Umbilical cord (tissue), 2 donors: Measurements from ENCODE around the gene HCFC1. TPM values are rescaled to one million over a fixed set of nuclear protein-coding genes. Genes with fewer than 3 reads are reported as not detected.

Source experiments
- DNase-seq: peaks from one replicate; pipeline ENCODE4 v3.0.0-alpha.2; 2015; ENCODE audit warnings: low spot score
- total RNA-seq: library from RNA; depleted of rRNA; stranded (reverse); fragments of >200 nt; gene quantifications from one replicate; pipeline ENCODE4 v1.2.3, GENCODE V29; 2014; ENCODE audit warnings: low replicate concordance; ENCODE audit not compliant: insufficient read depth

Gene HCFC1
- total RNA-seq, 1 donor from 2014 or later: 7.2 TPM

DNA sequence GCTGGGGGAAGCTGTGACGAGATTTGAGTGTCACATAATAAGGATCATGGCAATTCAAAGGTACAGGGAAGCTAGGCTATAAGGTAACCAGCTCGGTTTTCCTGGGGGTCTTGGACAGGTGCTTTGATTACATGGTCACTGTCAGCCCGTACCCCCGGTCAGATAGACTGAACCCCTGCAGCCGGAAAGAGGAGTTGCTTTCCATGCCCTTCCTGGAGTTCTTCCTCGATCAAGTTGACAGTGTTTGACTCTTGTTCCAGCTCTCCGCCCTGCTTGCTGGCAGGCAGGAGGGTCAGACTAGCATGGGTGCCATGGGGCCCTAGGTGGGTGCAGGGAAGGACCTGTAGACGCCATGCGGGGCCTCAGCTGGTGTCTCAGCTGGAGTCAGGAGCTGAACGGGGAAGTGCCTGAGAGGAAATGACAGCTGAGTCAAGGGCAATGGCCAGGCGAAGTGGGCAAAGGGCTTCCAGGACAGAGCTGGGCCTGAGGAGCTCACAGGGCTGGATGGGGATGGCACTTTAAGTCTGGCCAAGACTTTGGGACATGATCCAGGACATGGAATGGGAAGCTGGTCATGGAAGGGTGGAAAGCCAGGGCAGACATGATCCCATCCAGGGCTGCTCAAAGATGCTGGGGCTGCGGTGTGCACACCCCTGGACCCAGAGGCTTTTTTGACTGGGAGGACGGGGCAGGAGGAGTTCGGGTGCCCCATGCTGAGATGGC lies 2.5 kb upstream of the HCFC1 start:
- DNase-seq: no peak

DNA sequence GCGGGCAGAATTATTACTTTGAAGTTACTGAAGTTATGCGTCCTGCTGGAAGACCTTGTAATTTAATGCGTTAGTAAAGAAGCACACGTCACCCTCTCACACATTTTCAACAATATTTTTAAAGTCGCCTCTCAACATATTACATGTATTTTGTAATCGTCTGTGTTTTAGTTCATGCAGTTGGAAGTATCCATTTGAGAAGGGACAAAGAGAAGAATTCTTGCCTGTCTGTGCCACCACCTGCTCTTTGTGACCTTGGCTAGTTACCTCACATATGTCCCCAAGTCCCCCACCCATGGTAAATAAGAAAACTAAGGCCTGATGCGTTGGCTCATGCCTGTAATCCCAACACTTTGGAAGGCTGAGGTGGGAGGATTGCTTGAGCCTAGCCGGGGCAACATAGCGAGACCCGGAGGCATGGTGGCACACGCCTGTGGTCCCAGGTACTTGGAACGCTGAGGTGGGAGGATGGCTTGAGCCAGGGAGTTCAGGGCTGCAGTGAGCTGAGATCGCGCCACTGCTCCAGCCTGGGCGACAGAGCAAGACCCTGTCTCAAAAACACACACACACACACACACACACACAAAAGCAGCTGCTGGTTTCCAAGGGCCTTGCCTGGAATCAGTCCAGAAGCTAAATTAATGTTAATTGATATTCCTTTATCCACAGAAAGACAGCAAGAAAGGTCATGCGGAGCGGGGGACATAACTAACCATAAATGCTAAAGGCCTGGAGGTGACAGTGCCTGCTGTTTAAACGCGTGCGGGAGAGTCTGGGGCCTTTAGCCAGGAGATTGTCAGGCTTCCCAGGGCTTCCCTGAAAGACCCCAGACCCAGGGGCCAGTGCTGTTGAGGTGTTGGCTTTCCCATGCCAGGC lies 1.7 kb upstream of the HCFC1 start:
- DNase-seq: no peak

DNA sequence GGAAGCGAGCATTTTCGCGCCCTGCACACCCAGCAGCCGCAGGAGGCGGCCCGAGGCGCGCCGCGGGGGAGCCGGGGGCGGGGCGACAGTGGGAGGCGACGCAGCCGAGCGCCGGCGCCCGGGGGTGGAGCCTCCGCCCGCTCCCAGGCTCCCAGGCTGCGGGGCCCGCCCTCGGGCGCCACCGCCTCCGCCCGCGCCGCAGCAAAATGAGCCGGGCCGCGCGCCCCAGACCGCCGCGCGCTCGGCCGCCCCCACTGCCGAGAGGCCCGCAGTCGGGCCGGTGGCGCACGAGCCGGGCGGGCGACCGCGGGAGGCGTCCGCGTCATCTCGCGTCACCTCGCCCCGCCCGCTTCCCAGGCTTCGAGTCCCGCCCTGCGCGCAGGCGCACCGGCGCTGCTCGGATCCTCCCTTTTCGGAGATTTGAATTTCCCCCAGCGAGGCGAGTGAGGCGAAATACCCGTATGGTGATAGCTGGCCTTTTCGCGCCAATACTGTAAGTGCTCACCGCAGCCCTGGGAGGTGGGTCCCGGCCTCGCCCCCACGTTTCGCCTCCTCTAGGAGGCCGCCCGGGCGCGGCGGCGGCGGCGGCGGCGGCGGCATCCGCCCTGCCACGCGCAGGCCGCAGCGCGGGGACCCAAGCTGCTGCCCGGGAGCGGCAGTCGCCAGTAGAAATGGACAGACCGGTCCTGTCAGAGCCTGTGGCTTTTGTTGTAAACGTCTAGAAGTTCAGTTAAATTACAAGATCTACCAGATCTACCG lies 929 bp upstream of the HCFC1 start, which contains the start of gene TMEM187:
Gene TMEM187, plus strand, starts transcription at position 387 of the 759 bp plus-strand sequence. CDS start 9,309 bp downstream, outside the sequence.
- peak; percentile 91 for DNase-seq

DNA sequence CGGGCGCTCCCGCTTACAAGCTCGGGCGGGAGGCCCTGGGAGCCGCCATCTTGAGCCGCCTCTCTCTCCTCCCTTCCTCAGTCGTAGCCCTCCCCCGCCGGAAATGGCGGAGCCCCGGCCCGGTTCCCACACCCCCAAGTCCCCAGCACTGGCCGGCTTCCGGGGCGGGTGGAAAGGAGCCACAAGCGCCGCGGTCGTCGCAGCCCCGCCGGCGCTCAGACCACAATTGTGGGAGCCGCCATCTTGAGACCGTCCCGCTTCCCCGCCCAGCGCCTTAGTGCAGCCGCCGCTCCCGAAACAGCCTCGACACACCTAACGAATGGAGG lies 531 bp downstream of the HCFC1 start:
- peak; percentile 88 for DNase-seq

GRCh38 chrX:153970357-153971123 lies 1.1 kb downstream of the HCFC1 start:
- peak; percentile 66 for DNase-seq

- peak; percentile 59 for DNase-seq
Measured at GRCh38 chrX:153969904-153970356, 1.7 kb downstream of the HCFC1 start.

- no peak for DNase-seq
Measured at GRCh38 chrX:153969125-153969903, 2.3 kb downstream of the HCFC1 start.

- DNase-seq: no peak
Measured at GRCh38 chrX:153968754-153969124, 2.9 kb downstream of the HCFC1 start.

GRCh38 chrX:153968255-153968654 lies 3.4 kb downstream of the HCFC1 start:
- DNase-seq: no peak

GRCh38 chrX:153967536-153968224 lies 3.9 kb downstream of the HCFC1 start:
- no peak for DNase-seq

DNA sequence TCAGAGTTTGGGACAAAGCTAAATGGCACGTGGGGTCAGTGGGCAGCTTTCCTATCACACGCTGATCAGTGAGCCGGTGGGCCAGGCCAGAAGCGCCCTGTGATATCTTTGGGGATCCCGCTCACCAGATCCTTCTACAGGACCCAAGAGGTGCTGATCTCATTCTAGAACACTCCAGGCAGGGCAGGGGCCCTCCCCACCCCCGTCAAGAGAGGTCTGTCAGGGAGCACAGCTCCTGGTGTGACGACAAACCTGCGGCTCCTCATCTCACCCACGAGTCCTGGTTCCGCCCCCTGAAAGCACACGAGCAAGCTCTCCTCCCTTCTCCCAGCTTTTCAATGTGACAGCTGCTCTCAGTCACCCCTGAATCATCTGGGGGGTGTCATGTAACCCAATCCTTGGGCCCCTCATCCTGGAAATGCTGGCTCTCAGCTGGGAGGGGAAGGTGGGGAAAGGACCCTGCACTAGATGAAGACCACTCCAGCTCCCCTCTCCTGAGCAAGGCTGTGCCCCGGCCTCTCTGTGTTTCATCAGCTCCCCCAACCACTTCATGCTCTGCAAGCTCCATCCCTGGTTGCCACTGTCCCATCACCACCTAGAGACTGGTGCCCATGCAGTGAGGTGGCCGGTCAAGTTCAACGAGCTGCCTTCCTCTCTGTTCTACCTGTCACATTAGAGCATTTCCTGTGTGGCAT lies 4.6 kb downstream of the HCFC1 start:
- DNase-seq: no peak

DNA sequence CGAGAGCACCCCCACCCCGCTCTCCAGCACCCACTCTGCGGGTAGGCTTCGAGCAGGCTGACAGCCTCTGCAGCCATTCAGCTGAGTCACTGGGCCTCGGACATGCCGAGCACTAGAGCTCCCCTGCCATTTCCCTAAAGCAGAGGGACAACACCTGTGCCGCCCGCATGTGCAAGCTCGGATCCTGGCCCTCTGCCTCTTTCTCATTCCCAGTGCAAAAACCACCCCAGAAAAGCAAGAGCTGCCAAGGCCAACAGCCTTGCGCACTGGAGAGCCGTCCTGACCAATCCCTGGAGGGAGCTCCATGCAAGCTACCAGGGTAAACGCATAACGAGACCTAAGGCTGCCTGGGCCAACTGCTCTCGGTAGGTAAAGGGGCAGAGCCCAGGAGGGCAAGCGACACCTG lies 5.3 kb downstream of the HCFC1 start:
- no peak for DNase-seq

DNA sequence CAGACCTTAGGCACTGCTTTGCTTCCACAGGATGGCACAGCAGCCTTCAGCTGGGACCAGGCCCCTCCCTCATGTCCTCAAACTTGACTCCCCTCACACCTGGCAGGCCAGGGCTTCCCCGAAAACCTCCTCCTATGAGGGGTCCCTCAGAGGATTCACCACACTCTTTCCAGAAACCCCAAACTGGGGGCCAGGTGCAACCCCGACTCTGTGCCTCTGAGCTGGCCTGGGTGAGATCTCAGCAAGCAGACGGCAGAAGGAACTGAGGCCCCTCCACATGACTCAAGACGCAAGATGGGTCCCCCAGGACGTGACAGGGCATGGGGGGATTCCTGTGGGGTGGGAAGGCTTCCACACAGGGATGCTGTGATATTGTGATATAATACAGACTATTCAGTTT lies 6.2 kb downstream of the HCFC1 start:
- DNase-seq: no peak

DNA sequence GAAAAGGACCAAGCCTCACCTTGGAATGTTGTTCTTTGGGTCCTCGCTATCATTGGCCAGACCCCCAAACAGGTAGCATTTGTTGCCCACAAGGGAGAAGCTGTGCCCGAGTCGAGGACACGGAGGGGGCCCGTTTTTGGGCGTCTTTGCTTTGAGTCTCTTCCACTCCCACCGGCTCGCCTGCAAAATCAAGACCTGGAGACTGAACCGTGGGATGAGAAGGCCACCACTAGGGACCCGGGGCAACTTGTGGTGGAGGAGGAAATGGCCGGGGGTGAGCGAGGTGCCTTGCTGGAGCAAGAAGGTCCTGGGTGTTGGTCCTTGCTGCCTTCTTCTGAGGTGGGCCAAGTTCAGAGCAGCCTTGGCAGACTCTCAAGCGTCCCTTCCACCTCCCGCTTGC lies 7.5 kb downstream of the HCFC1 start:
- no peak for DNase-seq

- no peak for DNase-seq
Measured at GRCh38 chrX:153963546-153963945, 8.1 kb downstream of the HCFC1 start.

DNA sequence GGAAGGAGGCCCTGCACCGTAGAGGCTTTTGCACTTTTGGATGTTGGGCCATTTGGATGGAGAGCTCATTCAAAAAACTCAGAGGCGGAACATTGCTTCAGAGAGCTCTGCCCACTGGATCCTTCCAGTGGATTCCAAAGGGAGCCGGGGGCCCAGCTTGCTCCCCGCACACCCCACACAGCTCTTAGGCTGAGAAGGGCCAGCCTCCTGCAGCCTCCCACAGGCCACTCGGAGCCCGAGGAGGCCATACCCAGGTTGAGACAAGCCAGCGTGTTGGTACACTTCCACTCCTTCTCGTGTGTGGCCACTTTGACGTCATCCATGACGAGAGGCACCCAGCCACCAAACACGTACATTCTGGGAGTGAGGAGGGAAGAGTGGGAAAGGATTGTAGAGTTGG lies 10.3 kb downstream of the HCFC1 start:
- no peak for DNase-seq

DNA sequence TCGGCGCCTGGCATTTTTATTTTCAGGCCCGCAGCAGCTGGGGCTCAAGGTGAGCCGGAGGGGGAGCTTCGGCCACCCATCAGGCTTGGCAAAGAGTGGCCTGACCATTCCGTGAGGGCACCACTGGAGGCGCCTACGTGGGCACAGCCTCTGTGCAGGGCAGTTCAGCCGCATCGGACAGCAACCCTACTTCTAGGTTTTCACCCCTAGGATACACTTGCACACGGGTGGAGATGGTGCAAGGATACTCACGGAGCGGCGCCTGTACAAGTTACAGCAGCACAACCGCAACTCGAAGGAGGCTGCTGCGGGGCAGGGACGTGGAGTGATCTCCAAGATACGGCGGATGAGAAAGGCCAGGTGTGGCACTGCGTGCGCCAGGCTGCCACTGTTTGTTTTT lies 10.8 kb downstream of the HCFC1 start:
- no peak for DNase-seq

DNA sequence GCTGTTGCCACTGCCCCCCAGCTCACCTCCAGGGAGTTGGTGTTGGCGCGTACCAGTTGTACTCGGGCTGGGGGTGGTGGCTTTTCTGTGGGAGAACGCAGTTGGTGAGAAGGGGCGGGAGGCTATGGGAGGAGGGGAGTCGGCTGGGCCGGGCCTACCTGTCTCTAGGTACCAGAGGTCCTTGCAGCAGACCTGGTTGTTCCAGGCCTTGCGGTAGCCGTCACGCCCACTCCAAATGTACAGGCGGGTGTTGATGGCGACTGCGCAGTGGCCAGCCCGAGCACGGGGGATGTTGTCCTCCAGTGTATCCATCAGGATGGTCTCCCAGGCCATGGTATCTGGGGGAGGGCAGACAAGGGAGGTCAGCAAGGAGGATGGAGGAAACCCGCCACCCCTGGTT lies 11.5 kb downstream of the HCFC1 start:
- no peak for DNase-seq

DNA sequence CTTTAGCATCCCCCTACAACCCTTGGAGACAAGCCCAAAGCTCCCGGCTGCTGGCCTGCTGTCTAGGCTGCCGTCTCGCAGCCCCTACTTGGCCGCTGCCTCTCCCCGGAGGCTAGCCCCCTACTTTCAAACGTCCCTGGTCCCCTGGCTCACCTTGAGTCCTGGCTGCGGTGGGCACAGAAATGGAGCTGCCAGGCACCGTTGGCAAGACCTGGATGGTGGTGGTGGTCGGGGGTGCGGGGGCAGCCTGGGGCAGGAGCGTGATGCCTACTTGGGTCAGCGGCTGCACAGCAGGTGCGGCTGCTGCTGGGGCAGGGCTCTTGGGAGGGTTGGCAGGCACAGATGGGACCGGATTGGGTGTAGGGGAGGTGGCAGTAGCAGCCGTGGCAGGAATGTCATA lies 12.0 kb downstream of the HCFC1 start:
- no peak for DNase-seq
